RWPE1 (cell line): ENCODE data around the gene ABCA3.

Source experiments
- CTCF ChIA-PET: fragments of 350-600 bp; sonication (Branson Sonifier 250); formaldehyde crosslinking; extraction: SDS; loops from one replicate; lab custom pipeline; 2021; lab: Yijun Ruan, JAX
- POLR2A ChIA-PET: fragments of 400-600 bp; formaldehyde crosslinking; extraction: SDS; loops from one replicate; lab custom pipeline; 2020; ENCODE audit warnings: antibody characterized with exemption; ENCODE audit not compliant: low non-redundant PET; lab: Yijun Ruan, JAX
- DNase-seq: peaks from one replicate; pipeline ENCODE4 v3.0.0; 2012; ENCODE audit warnings: low spot score
- H3K27ac ChIP-seq: fragments of 450-650 bp; 2 replicates; pipeline ENCODE4 v1.5.1; 2017
- TF ChIP-seq, protein P1 (sequence below): fragments of 450-650 bp; conservative IDR thresholded peaks from 2 replicates; pipeline ENCODE4 v1.5.1; 2017; ENCODE audit warnings: low read depth, mild to moderate bottlenecking

ABCA3 gene

GRCh38 chr16:2339521-2340484 lies 725 bp downstream of the ABCA3 start:
- CTCF ChIA-PET: interaction anchor here (0.6 to 1.1 kb wide), 12 partner anchors 10 to 568 kb away, joined by 3 to 6 read pairs (median 3); no protein-coding TSS in a partner anchor
- peak overlapping the region; percentile 15; the same call in 1 of the 2 replicates for H3K27ac ChIP-seq
- DNase-seq: peak; percentile 45
- POLR2A ChIA-PET: interaction anchor here (0.6 kb wide), 1 partner anchor 21 kb away, joined by 3 read pairs; no protein-coding TSS in a partner anchor
- TF ChIP-seq, protein P1, sequence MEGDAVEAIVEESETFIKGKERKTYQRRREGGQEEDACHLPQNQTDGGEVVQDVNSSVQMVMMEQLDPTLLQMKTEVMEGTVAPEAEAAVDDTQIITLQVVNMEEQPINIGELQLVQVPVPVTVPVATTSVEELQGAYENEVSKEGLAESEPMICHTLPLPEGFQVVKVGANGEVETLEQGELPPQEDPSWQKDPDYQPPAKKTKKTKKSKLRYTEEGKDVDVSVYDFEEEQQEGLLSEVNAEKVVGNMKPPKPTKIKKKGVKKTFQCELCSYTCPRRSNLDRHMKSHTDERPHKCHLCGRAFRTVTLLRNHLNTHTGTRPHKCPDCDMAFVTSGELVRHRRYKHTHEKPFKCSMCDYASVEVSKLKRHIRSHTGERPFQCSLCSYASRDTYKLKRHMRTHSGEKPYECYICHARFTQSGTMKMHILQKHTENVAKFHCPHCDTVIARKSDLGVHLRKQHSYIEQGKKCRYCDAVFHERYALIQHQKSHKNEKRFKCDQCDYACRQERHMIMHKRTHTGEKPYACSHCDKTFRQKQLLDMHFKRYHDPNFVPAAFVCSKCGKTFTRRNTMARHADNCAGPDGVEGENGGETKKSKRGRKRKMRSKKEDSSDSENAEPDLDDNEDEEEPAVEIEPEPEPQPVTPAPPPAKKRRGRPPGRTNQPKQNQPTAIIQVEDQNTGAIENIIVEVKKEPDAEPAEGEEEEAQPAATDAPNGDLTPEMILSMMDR: no peak

DNA sequence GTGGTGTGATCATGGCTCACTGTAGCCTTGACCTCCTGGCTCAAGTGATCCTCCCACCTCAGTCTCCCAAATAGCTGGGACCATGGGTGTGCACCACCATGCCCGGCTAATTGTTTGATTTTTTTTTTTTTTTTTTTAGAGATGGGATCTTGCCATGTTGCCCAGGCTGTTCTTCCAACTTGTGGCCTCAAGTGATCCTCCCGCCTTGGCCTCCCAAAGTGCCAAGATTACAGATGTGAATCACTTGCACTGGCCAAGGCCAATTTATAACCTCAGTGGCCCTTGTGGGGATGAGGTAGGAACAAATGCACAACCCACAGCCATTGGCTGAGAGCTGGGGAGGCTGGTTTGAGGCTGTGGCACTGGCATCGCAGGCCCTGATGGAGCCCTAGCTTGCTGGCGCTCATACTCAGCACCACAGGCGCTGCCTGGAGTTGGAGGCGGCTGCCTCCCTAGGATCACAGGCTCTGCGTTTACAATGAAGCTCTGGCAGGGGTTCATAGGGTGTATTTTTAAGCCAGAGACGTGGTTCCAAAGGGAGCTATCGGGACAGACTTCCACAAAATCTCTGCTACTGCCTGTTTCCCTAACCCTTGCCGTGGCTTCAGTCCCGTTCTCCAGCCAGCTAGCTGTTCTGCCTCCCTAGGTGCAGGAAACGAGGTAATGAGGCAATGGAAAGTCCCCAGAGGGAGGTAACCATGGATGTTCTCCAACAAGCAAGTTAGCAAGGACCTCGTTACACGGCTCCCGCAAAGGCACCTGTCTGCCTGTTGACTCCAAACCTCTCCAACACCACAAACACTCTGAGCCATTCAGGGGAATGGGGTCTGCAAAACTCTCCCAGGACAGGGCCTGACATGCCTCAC lies 2.9 kb downstream of the ABCA3 start:
- TF ChIP-seq, protein P1: no peak
- H3K27ac ChIP-seq: no peak overlapping the region
- ChIA-PET POLR2A (no interaction called here), CTCF (interaction anchor here (0.6 kb wide), 1 partner anchor 135 kb away, joined by 4 read pairs; no protein-coding TSS in a partner anchor)
- DNase-seq: no peak

DNA sequence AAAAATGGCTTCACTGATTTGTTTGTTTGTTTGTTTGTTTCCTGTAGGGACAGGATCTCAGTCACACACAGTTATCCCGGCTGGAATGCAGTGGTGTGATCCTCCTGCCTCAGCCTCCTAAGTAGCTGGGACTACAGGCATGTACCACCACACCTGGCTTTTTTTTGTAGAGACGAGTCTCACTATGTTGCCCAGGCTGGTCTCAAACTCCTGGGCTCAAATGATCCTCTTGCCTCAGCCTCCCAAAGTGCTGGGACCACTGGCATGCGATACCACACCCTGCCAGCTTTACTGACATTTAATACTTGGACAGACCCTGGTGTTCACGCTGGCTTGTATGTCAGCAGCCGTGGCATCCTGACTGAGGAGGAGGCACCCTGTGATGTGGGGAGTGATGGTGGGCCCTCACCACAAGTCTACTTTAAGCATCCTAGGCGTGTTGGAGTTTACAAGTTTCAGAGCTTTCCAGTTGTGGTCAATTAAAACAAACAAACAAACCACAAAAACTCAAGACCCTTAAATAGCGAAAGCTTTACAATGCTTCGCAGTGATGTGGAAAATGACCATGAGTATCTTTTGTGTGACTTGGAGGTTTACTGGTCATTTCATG lies 5.1 kb downstream of the ABCA3 start:
- POLR2A ChIA-PET: no interaction called here
- no peak for DNase-seq
- CTCF ChIA-PET: no interaction called here
- TF ChIP-seq, protein P1: no peak
- H3K27ac ChIP-seq: no peak overlapping the region

DNA sequence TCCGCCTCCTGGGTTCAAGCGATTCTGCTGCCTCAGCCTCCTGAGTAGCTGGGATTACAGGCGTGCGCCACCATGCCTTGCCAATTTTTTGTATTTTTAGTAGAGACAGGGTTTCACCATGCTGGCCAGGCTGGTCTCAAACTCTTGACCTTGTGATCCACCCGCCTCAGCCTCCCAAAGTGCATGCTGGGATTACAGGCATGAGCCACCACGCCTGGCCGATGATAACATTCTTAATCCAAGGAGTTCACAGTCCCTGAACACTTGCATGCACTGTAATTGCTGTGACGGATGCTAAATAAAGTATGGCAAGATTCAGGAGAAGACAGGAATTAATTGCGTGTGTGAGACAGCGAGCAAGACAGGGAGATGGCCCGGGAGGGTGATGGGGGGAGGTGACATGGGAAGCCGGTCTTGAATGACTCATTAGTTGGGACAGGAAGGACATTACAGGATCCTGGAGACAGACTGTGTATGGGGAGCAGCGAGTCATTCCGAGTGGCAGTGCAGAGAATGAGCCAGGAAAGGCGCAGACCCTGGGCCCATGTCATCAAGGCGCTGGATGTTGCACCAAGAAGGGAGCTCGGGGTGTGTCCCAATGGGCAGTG lies 6.7 kb downstream of the ABCA3 start:
- TF ChIP-seq, protein P1: no peak
- no peak for DNase-seq
- ChIA-PET CTCF (no interaction called here), POLR2A (no interaction called here)
- no peak overlapping the region for H3K27ac ChIP-seq

GRCh38 chr16:2333231-2333630 lies 7.3 kb downstream of the ABCA3 start:
- ChIA-PET CTCF (interaction anchor here (0.6 to 0.7 kb wide), 2 partner anchors 34 to 933 kb away, joined by 3 read pairs; no protein-coding TSS in a partner anchor), POLR2A (no interaction called here)
- no peak for DNase-seq
- H3K27ac ChIP-seq: no peak overlapping the region
- TF ChIP-seq, protein P1: no peak

- POLR2A ChIA-PET: no interaction called here
- no peak overlapping the region for H3K27ac ChIP-seq
- CTCF ChIA-PET: no interaction called here
- no peak for DNase-seq
- TF ChIP-seq, protein P1: no peak
These were observed 8.6 kb downstream of the ABCA3 start for GRCh38 chr16:2331931-2332267.
